Measurements from ENCODE around the gene ZNF200. TPM values are rescaled to one million over a fixed set of nuclear protein-coding genes. Genes with fewer than 3 reads are reported as not detected.

The ZNF200 gene
- total and polyA plus RNA-seq, 7 experiments from 2014 or later = 4.8 to 33.3 (median 16.6) TPM

DNA sequence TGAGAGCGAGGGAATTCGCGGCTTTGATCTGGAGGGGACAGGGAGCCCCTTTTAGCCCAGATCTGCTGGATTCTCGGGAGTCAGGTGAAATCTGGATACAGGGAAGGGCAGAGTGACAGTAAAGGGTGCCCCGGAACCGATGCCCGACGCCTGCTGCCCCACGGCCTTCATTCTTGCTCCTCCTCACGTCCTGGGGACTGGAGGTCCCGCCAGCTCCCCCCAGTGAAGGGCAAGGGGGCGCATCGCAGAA is 46.4 kb downstream of the ZNF200 start:
- peaks cover 0 to 34% (median 8%) of the 10 kb centered on the region in 11 donors for H3K9me3 Mint-ChIP-seq
- DNase-seq = no peak
- H3K4me1 ChIP-seq (ENCODE audit: control insufficient read depth in 2 of 2, insufficient read depth in 2 of 2, low read length in 2 of 2) = peaks cover 24 to 27% of the 10 kb centered on the region in 2 donors
- H3K4me3 ChIP-seq (ENCODE audit: low read length) = peak overlapping the region; percentile 6
- H3K36me3 Mint-ChIP-seq = peaks cover 0 to 25% (median 6%) of the 10 kb centered on the region in 5 donors
- peak overlapping the region in 8 of 10 donors; percentile 71 to 84 (median 78) for H3K4me3 Mint-ChIP-seq
- peaks cover 36 to 49% (median 44%) of the 10 kb centered on the region in 7 donors for H3K4me1 Mint-ChIP-seq
- H3K27ac Mint-ChIP-seq = peak overlapping the region in 2 of 9 donors; percentile 23 to 74
- POLR2A ChIA-PET = interaction anchor here (0.8 to 1.5 kb wide), 7 partner anchors 15 to 114 kb away, joined by 3 to 6 read pairs (median 4); partner anchors contain the start of gene ZNF200
- H3K9me3 ChIP-seq (ENCODE audit: control insufficient read depth in 2 of 3, low read length in 3 of 3) = no peaks in the 10 kb centered on the region
- H3K27me3 ChIP-seq (ENCODE audit: control insufficient read depth in 2 of 2, insufficient read depth in 2 of 2, low read length in 2 of 2) = peaks cover 28 to 29% of the 10 kb centered on the region in 2 donors
- peaks cover 65 to 76% (median 72%) of the 10 kb centered on the region in 5 donors for H3K27me3 Mint-ChIP-seq
- intact Hi-C loops (cut with micrococcal nuclease) = loop anchor here (2.0 to 5.0 kb wide), 5 partner anchors 18 to 46 kb away; partner anchors contain the start of gene ZNF200 (in 1 of the 2)
- H3K27ac ChIP-seq (ENCODE audit: low read depth, low read length) = no peak overlapping the region
- ATAC-seq = no peak
- CTCF ChIA-PET = no interaction called here
- H3K36me3 ChIP-seq (ENCODE audit: control insufficient read depth in 2 of 3, insufficient read depth in 3 of 3, low read length in 3 of 3) = no peaks in the 10 kb centered on the region

DNA sequence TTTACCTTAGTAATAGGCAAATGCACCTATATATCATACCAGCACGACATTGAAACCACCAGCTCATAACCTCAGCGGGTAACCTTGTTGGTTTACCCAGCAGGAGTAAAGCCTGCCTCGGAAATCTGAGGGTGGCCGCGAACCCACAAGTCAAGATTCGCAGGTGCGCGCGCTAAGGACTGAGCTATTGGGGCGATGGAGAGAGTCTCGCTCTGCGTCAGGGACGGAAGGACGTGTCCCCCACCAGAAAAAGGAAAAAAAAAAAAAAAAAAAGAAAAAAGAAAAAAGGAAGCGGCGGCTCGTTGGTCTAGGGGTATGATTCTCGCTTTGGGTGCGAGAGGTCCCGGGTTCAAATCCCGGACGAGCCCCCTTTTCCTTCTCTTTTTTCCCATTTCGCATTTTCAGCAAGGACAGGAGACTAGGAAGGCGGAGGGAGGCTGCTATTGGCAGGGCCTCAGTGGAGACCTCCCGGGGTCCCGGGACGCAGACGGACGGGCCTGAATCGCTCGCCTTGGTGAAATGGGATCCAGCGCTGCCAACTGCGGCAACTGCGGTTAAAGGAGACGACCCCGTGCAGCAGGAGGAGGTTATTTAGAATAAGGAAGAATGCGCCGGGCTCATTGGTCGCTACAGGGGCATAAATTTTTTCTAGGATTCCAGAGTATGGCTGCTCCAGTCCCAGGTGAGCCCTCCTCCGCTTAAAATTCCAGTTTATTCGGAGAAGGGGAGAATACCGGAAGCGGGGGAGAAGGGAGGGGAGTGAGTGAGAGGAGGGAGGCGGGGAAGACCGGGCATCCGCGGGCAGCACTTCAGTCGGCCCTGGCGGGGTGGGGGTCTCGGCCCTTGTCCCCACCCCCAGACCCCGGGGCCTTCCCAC is 46.9 kb downstream of the ZNF200 start, which contains the start of gene OR1F1:
Gene OR1F1, plus strand, starts transcription at position 407 of the 877 bp plus-strand sequence.
- ATAC-seq (peak; percentile 66), DNase-seq (peak in 7 of 9 donors; percentile 18 to 62 (median 46))
- H3K27ac Mint-ChIP-seq = peak within 1 kb of the TSS in 8 of 9 donors; percentile 49 to 92 (median 74)
- H3K9me3 Mint-ChIP-seq = peaks cover 0 to 34% (median 8%) of the 10 kb centered on the region in 11 donors
- H3K36me3 Mint-ChIP-seq = peaks cover 0 to 25% (median 6%) of the 10 kb centered on the region in 5 donors
- ChIA-PET POLR2A (interaction anchor here (0.6 to 1.3 kb wide), 5 partner anchors 14 to 211 kb away, joined by 3 to 6 read pairs (median 3); no protein-coding TSS in a partner anchor), CTCF (no interaction called here)
- H3K36me3 ChIP-seq (ENCODE audit: control insufficient read depth in 2 of 3, insufficient read depth in 3 of 3, low read length in 3 of 3) = no peaks in the 10 kb centered on the region
- H3K4me3 ChIP-seq (ENCODE audit: low read length) = peak within 1 kb of the TSS; percentile 6
- H3K4me1 ChIP-seq (ENCODE audit: control insufficient read depth in 2 of 2, insufficient read depth in 2 of 2, low read length in 2 of 2) = peaks cover 29 to 32% of the 10 kb centered on the region in 2 donors
- peak within 1 kb of the TSS; percentile 59 to 86 (median 80) for H3K4me3 Mint-ChIP-seq
- H3K4me1 Mint-ChIP-seq = peaks cover 41 to 55% (median 50%) of the 10 kb centered on the region in 7 donors
- H3K9me3 ChIP-seq (ENCODE audit: control insufficient read depth in 2 of 3, low read length in 3 of 3) = no peaks in the 10 kb centered on the region
- H3K27ac ChIP-seq (ENCODE audit: low read depth, low read length) = no peak within 1 kb of the TSS
- H3K27me3 ChIP-seq (ENCODE audit: control insufficient read depth in 2 of 2, insufficient read depth in 2 of 2, low read length in 2 of 2) = peaks cover 23 to 28% of the 10 kb centered on the region in 2 donors
- peaks cover 70 to 82% (median 75%) of the 10 kb centered on the region in 5 donors for H3K27me3 Mint-ChIP-seq
- intact Hi-C loops (cut with micrococcal nuclease) = loop anchor here (2.0 to 5.0 kb wide), 6 partner anchors 17 to 77 kb away; partner anchors contain the start of gene ZNF200 (in 1 of the 2)

DNA sequence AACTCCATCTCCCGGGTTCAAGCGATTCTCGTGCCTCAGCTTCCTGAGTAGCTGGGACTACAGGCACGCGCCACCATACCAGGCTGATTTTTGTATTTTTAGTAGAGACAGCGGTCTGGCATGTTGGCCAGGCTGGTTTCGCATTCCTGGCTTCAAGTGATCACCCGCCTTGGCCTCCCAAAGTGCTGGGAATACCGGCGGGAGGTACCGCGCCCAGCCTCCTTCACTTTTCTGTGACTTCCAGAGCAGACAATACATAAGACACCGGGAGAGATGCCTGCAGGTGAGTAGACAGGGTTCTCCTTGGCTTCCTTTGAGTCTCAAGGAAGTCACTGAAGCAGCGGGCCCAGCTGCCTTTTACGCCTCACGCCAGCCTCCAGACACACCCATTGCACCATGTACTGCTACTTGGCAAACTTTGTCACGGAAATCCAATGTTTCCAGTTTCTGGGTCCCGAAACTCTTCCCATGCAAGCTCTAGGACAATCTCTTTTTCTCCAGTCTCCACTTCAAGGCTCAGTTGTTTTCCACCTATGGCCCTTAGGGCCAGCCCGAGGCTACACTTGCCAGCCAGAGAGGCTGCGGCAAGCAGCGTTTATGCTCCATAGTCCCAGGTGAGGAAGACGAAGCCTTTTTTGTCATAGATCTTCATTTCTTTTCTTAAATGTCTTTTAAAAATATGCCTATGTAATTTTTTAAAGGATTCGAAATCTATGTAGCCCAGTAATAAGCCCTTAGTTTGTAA is 47.8 kb downstream of the ZNF200 start:
- CTCF ChIA-PET = no interaction called here
- Histone ChIP-seq H3K36me3 (ENCODE audit: control insufficient read depth in 2 of 3, insufficient read depth in 3 of 3, low read length in 3 of 3) (no peaks in the 10 kb centered on the region), H3K4me3 (ENCODE audit: low read length) (no peak overlapping the region), H3K4me1 (ENCODE audit: control insufficient read depth in 2 of 2, insufficient read depth in 2 of 2, low read length in 2 of 2) (peaks cover 33 to 38% of the 10 kb centered on the region in 2 donors), H3K9me3 (ENCODE audit: control insufficient read depth in 2 of 3, low read length in 3 of 3) (no peaks in the 10 kb centered on the region), H3K27me3 (ENCODE audit: control insufficient read depth in 2 of 2, insufficient read depth in 2 of 2, low read length in 2 of 2) (peaks cover 23 to 35% of the 10 kb centered on the region in 2 donors), H3K27ac (ENCODE audit: low read depth, low read length) (no peak overlapping the region)
- H3K27me3 Mint-ChIP-seq = peaks cover 76 to 87% (median 81%) of the 10 kb centered on the region in 5 donors
- intact Hi-C loops (cut with micrococcal nuclease) = loop anchor here in 1 of 2 donors (2.0 to 5.0 kb wide), 3 partner anchors 35 to 78 kb away; no protein-coding TSS in a partner anchor
- DNase-seq = no peak
- H3K27ac Mint-ChIP-seq = peak overlapping the region in 4 of 9 donors; percentile 53 to 92 (median 77)
- H3K4me3 Mint-ChIP-seq = peak overlapping the region in 2 of 10 donors; percentile 18 to 19
- H3K4me1 Mint-ChIP-seq = peaks cover 46 to 62% (median 56%) of the 10 kb centered on the region in 7 donors
- H3K36me3 Mint-ChIP-seq = peaks cover 0 to 24% (median 6%) of the 10 kb centered on the region in 5 donors
- no peak for ATAC-seq
- POLR2A ChIA-PET = interaction anchor here (0.6 to 1.3 kb wide), 3 partner anchors 29 to 212 kb away, joined by 3 to 6 read pairs (median 3); no protein-coding TSS in a partner anchor
- peaks cover 0 to 31% (median 8%) of the 10 kb centered on the region in 11 donors for H3K9me3 Mint-ChIP-seq

DNA sequence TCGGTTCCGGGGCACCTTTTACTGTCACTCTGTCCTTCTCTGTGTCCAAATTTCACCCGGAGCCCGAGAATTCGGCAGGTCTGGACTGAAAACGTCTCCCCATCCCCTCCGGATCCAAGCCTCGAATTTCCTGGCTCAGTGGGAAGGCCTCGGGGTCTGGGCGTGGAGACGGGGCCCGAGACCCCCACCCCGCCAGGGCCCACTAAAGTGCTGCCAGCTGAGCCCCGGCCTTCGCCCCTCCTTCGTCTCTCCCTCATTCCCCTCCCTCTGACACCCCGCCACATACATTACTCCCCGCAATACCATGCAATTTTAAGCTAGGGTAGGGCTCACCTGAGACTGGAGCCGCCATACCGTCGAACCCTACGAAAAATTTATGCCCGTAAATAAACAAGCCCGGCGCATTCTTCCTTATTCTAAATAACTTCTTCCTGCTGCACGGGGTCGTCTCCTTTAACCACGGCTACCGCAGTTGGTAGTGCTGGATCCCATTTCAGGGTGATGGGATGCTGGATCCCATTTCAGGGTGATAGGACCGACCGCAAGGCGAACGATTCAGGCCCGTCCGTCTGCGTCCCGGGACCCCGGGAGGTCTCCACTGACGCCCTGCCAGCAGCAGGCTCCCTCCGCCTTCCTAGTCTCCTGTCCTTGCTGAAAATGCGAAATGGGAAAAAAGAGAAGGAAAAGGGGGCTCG is 51.4 kb downstream of the ZNF200 start:
- Histone ChIP-seq H3K27me3 (ENCODE audit: control insufficient read depth in 2 of 2, insufficient read depth in 2 of 2, low read length in 2 of 2) (peaks cover 4 to 26% of the 10 kb centered on the region in 2 donors), H3K36me3 (ENCODE audit: control insufficient read depth in 2 of 3, insufficient read depth in 3 of 3, low read length in 3 of 3) (no peaks in the 10 kb centered on the region), H3K4me3 (ENCODE audit: low read length) (peak overlapping the region; percentile 58), H3K9me3 (ENCODE audit: control insufficient read depth in 2 of 3, low read length in 3 of 3) (no peaks in the 10 kb centered on the region), H3K27ac (ENCODE audit: low read depth, low read length) (no peak overlapping the region), H3K4me1 (ENCODE audit: control insufficient read depth in 2 of 2, insufficient read depth in 2 of 2, low read length in 2 of 2) (peaks cover 14 to 22% of the 10 kb centered on the region in 2 donors)
- DNase-seq (no peak), ATAC-seq (no peak)
- ChIA-PET CTCF (interaction anchor here (0.6 to 1.5 kb wide), 5 partner anchors 36 to 317 kb away, joined by 3 to 5 read pairs (median 3); partner anchors contain the start of gene CLUAP1), POLR2A (interaction anchor here (0.6 to 3.6 kb wide), 14 partner anchors 11 to 330 kb away, joined by 3 to 23 read pairs (median 4); partner anchors contain the start of genes ZNF174, ZNF213 and ZNF263)
- Mint-ChIP-seq H3K36me3 (peaks cover 0 to 13% (median 4%) of the 10 kb centered on the region in 5 donors), H3K9me3 (peaks cover 0 to 23% (median 5%) of the 10 kb centered on the region in 11 donors), H3K4me3 (peak overlapping the region; percentile 66 to 86 (median 79)), H3K4me1 (peaks cover 31 to 43% (median 32%) of the 10 kb centered on the region in 7 donors), H3K27ac (peak overlapping the region in 6 of 9 donors; percentile 6 to 69 (median 40)), H3K27me3 (peaks cover 79 to 87% (median 83%) of the 10 kb centered on the region in 5 donors)
- intact Hi-C loops (cut with micrococcal nuclease) = loop anchor here (1.0 to 5.0 kb wide), 7 partner anchors 9 to 317 kb away; partner anchors contain the start of genes NAA60 (in 1 of the 2), ZNF263 (in 1 of the 2) and ZNF597 (in 1 of the 2)

GRCh38 chr16:3182608-3183444 is 52.1 kb downstream of the ZNF200 start:
- peaks cover 24 to 38% (median 27%) of the 10 kb centered on the region in 7 donors for H3K4me1 Mint-ChIP-seq
- CTCF ChIA-PET = interaction anchor here (0.6 to 1.5 kb wide), 4 partner anchors 31 to 318 kb away, joined by 3 to 5 read pairs (median 3); partner anchors contain the start of gene CLUAP1
- peaks cover 77 to 88% (median 81%) of the 10 kb centered on the region in 5 donors for H3K27me3 Mint-ChIP-seq
- H3K27ac Mint-ChIP-seq = peak overlapping the region in 7 of 9 donors; percentile 22 to 86 (median 49)
- peak overlapping the region; percentile 58 for H3K4me3 ChIP-seq (ENCODE audit: low read length)
- no peaks in the 10 kb centered on the region for H3K9me3 ChIP-seq (ENCODE audit: control insufficient read depth in 2 of 3, low read length in 3 of 3)
- H3K4me3 Mint-ChIP-seq = peak overlapping the region; percentile 72 to 86 (median 79)
- peaks cover 4 to 26% of the 10 kb centered on the region in 2 donors for H3K27me3 ChIP-seq (ENCODE audit: control insufficient read depth in 2 of 2, insufficient read depth in 2 of 2, low read length in 2 of 2)
- H3K36me3 Mint-ChIP-seq = peaks cover 0 to 13% (median 4%) of the 10 kb centered on the region in 5 donors
- intact Hi-C loops (cut with micrococcal nuclease) = loop anchor here (1.0 to 5.0 kb wide), 7 partner anchors 9 to 317 kb away; partner anchors contain the start of genes NAA60 (in 1 of the 2), ZNF263 (in 1 of the 2) and ZNF597 (in 1 of the 2)
- H3K9me3 Mint-ChIP-seq = peaks cover 0 to 20% (median 5%) of the 10 kb centered on the region in 11 donors
- POLR2A ChIA-PET = interaction anchor here (0.7 to 3.6 kb wide), 13 partner anchors 10 to 1762 kb away, joined by 3 to 23 read pairs (median 4); partner anchors contain the start of genes NAA60, UQCC4, ZNF174 and ZNF213
- no peaks in the 10 kb centered on the region for H3K36me3 ChIP-seq (ENCODE audit: control insufficient read depth in 2 of 3, insufficient read depth in 3 of 3, low read length in 3 of 3)
- peak in 5 of 9 donors; percentile 32 to 71 (median 43) for DNase-seq
- H3K27ac ChIP-seq (ENCODE audit: low read depth, low read length) = no peak overlapping the region
- peak; percentile 41 for ATAC-seq
- H3K4me1 ChIP-seq (ENCODE audit: control insufficient read depth in 2 of 2, insufficient read depth in 2 of 2, low read length in 2 of 2) = peaks cover 8 to 16% of the 10 kb centered on the region in 2 donors

Data from naive thymus-derived CD4-positive, alpha-beta T cell (primary cell).